ENCODE results near the gene IDH3B.

The IDH3B gene

GRCh38 chr20:2695206-2695983 lies 31.4 kb upstream of the IDH3B start:
- DNase-seq = no peak
- Histone ChIP-seq H3K4me1 (ENCODE audit: low read length) (no peaks in the 10 kb centered on the region), H3F3A (ENCODE audit: insufficient read depth, low read length) (peaks cover 7% of the 10 kb centered on the region; the same call in 1 of the 2 replicates), H3K9me2 (replicated peaks; ENCODE audit: insufficient read depth, low read length) (no peaks in the 10 kb centered on the region), H3K4me3 (ENCODE audit: low read length) (no peak overlapping the region), H3K27ac (ENCODE audit: low read length) (no peak overlapping the region), H3K27me3 (replicated peaks; ENCODE audit: insufficient read depth, low read length) (peaks cover 10% of the 10 kb centered on the region), H3K9me3 (replicated peaks; ENCODE audit: insufficient read depth, low read length) (no peaks in the 10 kb centered on the region), H3K9ac (ENCODE audit: low read length) (no peak overlapping the region), H3K4me2 (ENCODE audit: low read depth, low read length) (no peak overlapping the region), H2AFZ (ENCODE audit: low read length) (no peak overlapping the region), H4K20me1 (ENCODE audit: insufficient read depth, low read length) (no peaks in the 10 kb centered on the region), H3K79me2 (ENCODE audit: low read length) (no peaks in the 10 kb centered on the region), H3K36me3 (replicated peaks; ENCODE audit: insufficient read depth, low read length) (no peaks in the 10 kb centered on the region)
- TF ChIP-seq EZH2 (optimal IDR thresholded peaks at IDR 0.05; ENCODE audit: low read depth, low read length) = no peak
- no peak for TF ChIP-seq CTCF (IDR thresholded peaks at IDR 0.05; ENCODE audit: low read length)
- TF ChIP-seq EZH2phosphoT487 (IDR thresholded peaks at IDR 0.05; ENCODE audit: low read length) = no peak

GRCh38 chr20:2694519-2694918 lies 30.5 kb upstream of the IDH3B start:
- Histone ChIP-seq H3F3A (ENCODE audit: insufficient read depth, low read length) (peaks cover 7% of the 10 kb centered on the region; the same call in 1 of the 2 replicates), H3K79me2 (ENCODE audit: low read length) (no peaks in the 10 kb centered on the region), H3K4me3 (ENCODE audit: low read length) (no peak overlapping the region), H3K9me2 (replicated peaks; ENCODE audit: insufficient read depth, low read length) (no peaks in the 10 kb centered on the region), H3K9ac (ENCODE audit: low read length) (no peak overlapping the region), H3K9me3 (replicated peaks; ENCODE audit: insufficient read depth, low read length) (no peaks in the 10 kb centered on the region), H3K27ac (ENCODE audit: low read length) (no peak overlapping the region), H3K36me3 (replicated peaks; ENCODE audit: insufficient read depth, low read length) (no peaks in the 10 kb centered on the region), H3K4me1 (ENCODE audit: low read length) (no peaks in the 10 kb centered on the region), H3K27me3 (replicated peaks; ENCODE audit: insufficient read depth, low read length) (peaks cover 10% of the 10 kb centered on the region), H2AFZ (ENCODE audit: low read length) (no peak overlapping the region), H4K20me1 (ENCODE audit: insufficient read depth, low read length) (no peaks in the 10 kb centered on the region), H3K4me2 (ENCODE audit: low read depth, low read length) (no peak overlapping the region)
- DNase-seq = no peak
- no peak for TF ChIP-seq EZH2 (optimal IDR thresholded peaks at IDR 0.05; ENCODE audit: low read depth, low read length)
- TF ChIP-seq CTCF (IDR thresholded peaks at IDR 0.05; ENCODE audit: low read length) = no peak
- no peak for TF ChIP-seq EZH2phosphoT487 (IDR thresholded peaks at IDR 0.05; ENCODE audit: low read length)

GRCh38 chr20:2694008-2694471 lies 30.0 kb upstream of the IDH3B start:
- DNase-seq = no peak
- Histone ChIP-seq H3K9ac (ENCODE audit: low read length) (no peak overlapping the region), H2AFZ (ENCODE audit: low read length) (no peak overlapping the region), H4K20me1 (ENCODE audit: insufficient read depth, low read length) (no peaks in the 10 kb centered on the region), H3K4me1 (ENCODE audit: low read length) (no peaks in the 10 kb centered on the region), H3K27ac (ENCODE audit: low read length) (no peak overlapping the region), H3K79me2 (ENCODE audit: low read length) (no peaks in the 10 kb centered on the region), H3K36me3 (replicated peaks; ENCODE audit: insufficient read depth, low read length) (no peaks in the 10 kb centered on the region), H3K4me3 (ENCODE audit: low read length) (no peak overlapping the region), H3K4me2 (ENCODE audit: low read depth, low read length) (no peak overlapping the region), H3K27me3 (replicated peaks; ENCODE audit: insufficient read depth, low read length) (peaks cover 10% of the 10 kb centered on the region), H3K9me2 (replicated peaks; ENCODE audit: insufficient read depth, low read length) (no peaks in the 10 kb centered on the region), H3K9me3 (replicated peaks; ENCODE audit: insufficient read depth, low read length) (no peaks in the 10 kb centered on the region), H3F3A (ENCODE audit: insufficient read depth, low read length) (peaks cover 7% of the 10 kb centered on the region; the same call in 1 of the 2 replicates)
- no peak for TF ChIP-seq EZH2 (optimal IDR thresholded peaks at IDR 0.05; ENCODE audit: low read depth, low read length)
- TF ChIP-seq CTCF (IDR thresholded peaks at IDR 0.05; ENCODE audit: low read length) = no peak
- no peak for TF ChIP-seq EZH2phosphoT487 (IDR thresholded peaks at IDR 0.05; ENCODE audit: low read length)

Data from MM.1S (cell line).